Activated CD4-positive, alpha-beta T cell treated with anti-CD3 and anti-CD28 coated beads, Interleukin-2, amount 10 ng/mL, durations not matched to agents 7 days and 5 days (primary cell): ENCODE data around the gene KLK1. TPM values are rescaled to one million over a fixed set of nuclear protein-coding genes. Genes with fewer than 3 reads are reported as not detected.

ENCODE experiments used
- CTCF ChIA-PET: fragments of 350-600 bp; sonication (Branson Sonifier 250); formaldehyde crosslinking; loops from one replicate; lab custom pipeline; 2021; ENCODE audit warnings: antibody characterized with exemption; lab: Charles Lee
- POLR2A ChIA-PET: fragments of 350-600 bp; sonication (Branson Sonifier 250); formaldehyde crosslinking; loops from one replicate; lab custom pipeline; 2021; ENCODE audit warnings: antibody characterized with exemption; lab: Charles Lee
- DNase-seq: peaks from one replicate; pipeline ENCODE4 v3.0.0-alpha.2; 2020
- H3K27ac Mint-ChIP-seq: one replicate; pipeline ENCODE4 v1.8.0; 2021; ENCODE audit warnings: mild to moderate bottlenecking, moderate library complexity, mixed read lengths
- H3K27me3 Mint-ChIP-seq: one replicate; pipeline ENCODE4 v1.8.0; 2021; ENCODE audit warnings: mixed read lengths
- H3K36me3 Mint-ChIP-seq: one replicate; pipeline ENCODE4 v1.8.0; 2021; ENCODE audit warnings: low read depth, mixed read lengths
- H3K4me1 Mint-ChIP-seq: one replicate; pipeline ENCODE4 v1.8.0; 2021; ENCODE audit warnings: mixed read lengths
- H3K4me3 Mint-ChIP-seq: one replicate; pipeline ENCODE4 v1.8.0; 2021; ENCODE audit warnings: mild to moderate bottlenecking, moderate library complexity, mixed read lengths
- H3K9me3 Mint-ChIP-seq: one replicate; pipeline ENCODE4 v1.8.0; 2021; ENCODE audit warnings: mixed read lengths
- total RNA-seq, 2 experiments: library from RNA; stranded (reverse); gene quantifications; one replicate each; pipeline ENCODE4 v1.2.3, GENCODE V29; 2021

The KLK1 gene
- 1 to 10 TPM in 1 of 2 experiments, under 1 TPM in 1; 0.75 to 1.1 TPM for total RNA-seq

GRCh38 chr19:50823389-50824042 lies at the start of gene KLK1:
TSS of gene KLK1 (minus strand) at chr19:50823787. CDS start at chr19:50823748, 39 bp downstream.
- Mint-ChIP-seq H3K27ac (no peak within 1 kb of the TSS), H3K9me3 (no peaks in the 10 kb centered on the region), H3K4me1 (peaks cover 22% of the 10 kb centered on the region), H3K27me3 (peaks cover 41% of the 10 kb centered on the region), H3K36me3 (no peaks in the 10 kb centered on the region), H3K4me3 (no peak within 1 kb of the TSS)
- ChIA-PET CTCF (no interaction called here), POLR2A (no interaction called here)
- DNase-seq: no peak

GRCh38 chr19:50873056-50873455 lies 49.5 kb upstream of the KLK1 start, which contains the start of gene KLK2:
TSS of gene KLK2 (plus strand) at chr19:50873439. CDS start at chr19:50873474, 35 bp downstream.
- Mint-ChIP-seq H3K27me3 (peaks cover 14% of the 10 kb centered on the region), H3K27ac (no peak within 1 kb of the TSS), H3K36me3 (no peaks in the 10 kb centered on the region), H3K4me1 (no peaks in the 10 kb centered on the region), H3K4me3 (no peak within 1 kb of the TSS), H3K9me3 (no peaks in the 10 kb centered on the region)
- ChIA-PET CTCF (no interaction called here), POLR2A (no interaction called here)
- no peak for DNase-seq

- CTCF ChIA-PET: no interaction called here
- H3K36me3 Mint-ChIP-seq: no peaks in the 10 kb centered on the region
- H3K27me3 Mint-ChIP-seq: peaks cover 24% of the 10 kb centered on the region
- no peak overlapping the region for H3K27ac Mint-ChIP-seq
- H3K9me3 Mint-ChIP-seq: no peaks in the 10 kb centered on the region
- H3K4me1 Mint-ChIP-seq: no peaks in the 10 kb centered on the region
- POLR2A ChIA-PET: no interaction called here
- H3K4me3 Mint-ChIP-seq: no peak overlapping the region
- no peak for DNase-seq
Observed at GRCh38 chr19:50870417-50871089, 47.0 kb upstream of the KLK1 start.

GRCh38 chr19:50869479-50869878 lies 45.9 kb upstream of the KLK1 start:
- no peak for DNase-seq
- Mint-ChIP-seq H3K4me3 (no peak overlapping the region), H3K36me3 (no peaks in the 10 kb centered on the region), H3K9me3 (no peaks in the 10 kb centered on the region), H3K27ac (no peak overlapping the region), H3K4me1 (no peaks in the 10 kb centered on the region), H3K27me3 (peaks cover 28% of the 10 kb centered on the region)
- ChIA-PET POLR2A (no interaction called here), CTCF (no interaction called here)

GRCh38 chr19:50861496-50862286 lies 38.1 kb upstream of the KLK1 start:
- H3K36me3 Mint-ChIP-seq: no peaks in the 10 kb centered on the region
- no peak for DNase-seq
- POLR2A ChIA-PET: no interaction called here
- H3K9me3 Mint-ChIP-seq: peaks cover 4% of the 10 kb centered on the region
- H3K27me3 Mint-ChIP-seq: peaks cover 31% of the 10 kb centered on the region
- no peaks in the 10 kb centered on the region for H3K4me1 Mint-ChIP-seq
- no peak overlapping the region for H3K27ac Mint-ChIP-seq
- no peak overlapping the region for H3K4me3 Mint-ChIP-seq
- CTCF ChIA-PET: no interaction called here

GRCh38 chr19:50861010-50861409 lies 37.4 kb upstream of the KLK1 start:
- H3K9me3 Mint-ChIP-seq: peaks cover 4% of the 10 kb centered on the region
- no peak overlapping the region for H3K27ac Mint-ChIP-seq
- ChIA-PET POLR2A (no interaction called here), CTCF (no interaction called here)
- H3K36me3 Mint-ChIP-seq: no peaks in the 10 kb centered on the region
- H3K4me1 Mint-ChIP-seq: no peaks in the 10 kb centered on the region
- no peak overlapping the region for H3K4me3 Mint-ChIP-seq
- peaks cover 27% of the 10 kb centered on the region for H3K27me3 Mint-ChIP-seq
- no peak for DNase-seq

GRCh38 chr19:50859849-50860248 lies 36.3 kb upstream of the KLK1 start:
- no peak overlapping the region for H3K4me3 Mint-ChIP-seq
- CTCF ChIA-PET: no interaction called here
- H3K9me3 Mint-ChIP-seq: peaks cover 4% of the 10 kb centered on the region
- POLR2A ChIA-PET: no interaction called here
- no peak for DNase-seq
- H3K27ac Mint-ChIP-seq: no peak overlapping the region
- no peaks in the 10 kb centered on the region for H3K4me1 Mint-ChIP-seq
- no peaks in the 10 kb centered on the region for H3K36me3 Mint-ChIP-seq
- peaks cover 33% of the 10 kb centered on the region for H3K27me3 Mint-ChIP-seq

GRCh38 chr19:50858886-50859285 lies 35.3 kb upstream of the KLK1 start:
- POLR2A ChIA-PET: no interaction called here
- H3K36me3 Mint-ChIP-seq: no peaks in the 10 kb centered on the region
- CTCF ChIA-PET: no interaction called here
- peaks cover 31% of the 10 kb centered on the region for H3K27me3 Mint-ChIP-seq
- no peaks in the 10 kb centered on the region for H3K4me1 Mint-ChIP-seq
- peaks cover 4% of the 10 kb centered on the region for H3K9me3 Mint-ChIP-seq
- DNase-seq: no peak
- no peak overlapping the region for H3K27ac Mint-ChIP-seq
- H3K4me3 Mint-ChIP-seq: no peak overlapping the region

GRCh38 chr19:50857366-50857765 lies 33.8 kb upstream of the KLK1 start:
- no peaks in the 10 kb centered on the region for H3K4me1 Mint-ChIP-seq
- H3K27ac Mint-ChIP-seq: no peak overlapping the region
- H3K4me3 Mint-ChIP-seq: no peak overlapping the region
- H3K36me3 Mint-ChIP-seq: no peaks in the 10 kb centered on the region
- ChIA-PET CTCF (no interaction called here), POLR2A (no interaction called here)
- peaks cover 25% of the 10 kb centered on the region for H3K27me3 Mint-ChIP-seq
- no peak for DNase-seq
- peaks cover 4% of the 10 kb centered on the region for H3K9me3 Mint-ChIP-seq

GRCh38 chr19:50854636-50855410 lies 31.2 kb upstream of the KLK1 start, which contains the start of gene KLK3:
TSS of gene KLK3 (plus strand) at chr19:50854915. CDS start at chr19:50854956, 41 bp downstream.
- ChIA-PET CTCF (no interaction called here), POLR2A (no interaction called here)
- H3K36me3 Mint-ChIP-seq: no peaks in the 10 kb centered on the region
- no peak within 1 kb of the TSS for H3K4me3 Mint-ChIP-seq
- H3K27me3 Mint-ChIP-seq: peaks cover 18% of the 10 kb centered on the region
- no peak for DNase-seq
- H3K27ac Mint-ChIP-seq: no peak within 1 kb of the TSS
- no peaks in the 10 kb centered on the region for H3K4me1 Mint-ChIP-seq
- H3K9me3 Mint-ChIP-seq: no peaks in the 10 kb centered on the region

- CTCF ChIA-PET: interaction anchor here (1.8 kb wide), 1 partner anchor 12 kb away, joined by 4 read pairs; no protein-coding TSS in a partner anchor
- H3K4me3 Mint-ChIP-seq: no peak overlapping the region
- H3K27ac Mint-ChIP-seq: no peak overlapping the region
- no peaks in the 10 kb centered on the region for H3K9me3 Mint-ChIP-seq
- DNase-seq: no peak
- POLR2A ChIA-PET: no interaction called here
- no peaks in the 10 kb centered on the region for H3K36me3 Mint-ChIP-seq
- peaks cover 18% of the 10 kb centered on the region for H3K27me3 Mint-ChIP-seq
- no peaks in the 10 kb centered on the region for H3K4me1 Mint-ChIP-seq
Observed at GRCh38 chr19:50851620-50852019, 28.0 kb upstream of the KLK1 start.

GRCh38 chr19:50850738-50851137 lies 27.2 kb upstream of the KLK1 start:
- Mint-ChIP-seq H3K9me3 (no peaks in the 10 kb centered on the region), H3K27ac (no peak overlapping the region), H3K27me3 (peaks cover 16% of the 10 kb centered on the region), H3K4me1 (no peaks in the 10 kb centered on the region), H3K4me3 (no peak overlapping the region), H3K36me3 (no peaks in the 10 kb centered on the region)
- no peak for DNase-seq
- CTCF ChIA-PET: no interaction called here
- POLR2A ChIA-PET: no interaction called here
